ENCODE data around the gene PARL. TPM values are rescaled to one million over a fixed set of nuclear protein-coding genes. Genes with fewer than 3 reads are reported as not detected.

PARL gene
- total and polyA plus RNA-seq, 2 of the 8 experiments (the other 6 are each of a cell fraction or from before 2014, with no cell fraction given): 62.7 to 85.0 TPM

DNA sequence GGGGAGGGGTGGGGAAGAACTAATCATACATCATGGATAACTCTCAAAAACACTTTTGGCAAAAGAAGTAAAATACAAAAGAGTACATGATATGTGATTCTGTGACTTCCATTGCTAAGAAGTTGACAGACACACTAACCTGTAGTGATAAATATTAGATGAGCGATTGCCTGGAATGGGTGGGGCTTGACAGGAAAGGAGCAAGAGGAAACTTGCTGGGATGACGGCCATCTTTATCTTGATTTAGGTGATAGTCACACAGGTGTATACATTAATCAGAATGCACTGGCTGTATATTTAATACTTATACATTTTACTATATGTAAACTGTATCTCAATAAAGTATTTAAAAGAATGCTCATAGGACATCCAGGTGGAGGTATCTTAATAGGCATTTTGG is 13.1 kb downstream of the PARL start:
- no peak overlapping the region for H2AFZ ChIP-seq (ENCODE audit: low read length)
- H3K36me3 ChIP-seq (ENCODE audit: control insufficient read depth in 2 of 4, insufficient read depth in 4 of 4, low read length in 3 of 4): peaks cover 0 to 13% (median 8%) of the 10 kb centered on the region in 4 experiments; a peak in 5 of 8 replicates
- H3K56ac ChIP-seq (replicated peaks; ENCODE audit: insufficient read length, low read depth, low read length): no peak overlapping the region
- peaks cover 1 to 3% of the 10 kb centered on the region in 2 experiments for H4K20me1 ChIP-seq (replicated peaks in 1 of 2; ENCODE audit: control insufficient read depth in 1 of 2, insufficient read depth in 2 of 2, low read length in 2 of 2)
- peaks cover 12 to 72% of the 10 kb centered on the region in 2 experiments for H3K79me2 ChIP-seq (ENCODE audit: control insufficient read depth in 1 of 2, insufficient read depth in 2 of 2, low read length in 2 of 2)
- peaks cover 7% of the 10 kb centered on the region for H3K79me1 ChIP-seq (ENCODE audit: low read depth, low read length)
- H3K4me2 ChIP-seq (ENCODE audit: insufficient read depth in 1 of 2, low read depth in 2 of 2, low read length in 2 of 2): no peak overlapping the region
- POLR2A ChIA-PET (ENCODE audit: partially characterized antibody): interaction anchor here (0.9 to 2.2 kb wide), 2 partner anchors 13 to 21 kb away, joined by 3 to 10 read pairs; partner anchors contain the start of gene PARL
- H2BK12ac ChIP-seq (ENCODE audit: low read depth, low read length): no peak overlapping the region
- no peak overlapping the region for H3K23ac ChIP-seq (ENCODE audit: insufficient read length)
- H3K14ac ChIP-seq (ENCODE audit: insufficient read length): no peak overlapping the region
- WGBS, 2 experiments (ENCODE audit: extremely low coverage in 1 of 2, insufficient coverage in 1 of 2, insufficient read length in 1 of 2, insufficient replicate concordance in 2 of 2, low coverage in 1 of 2, low lambda C conversion rate in 2 of 2, missing lambda C conversion rate in 1 of 2): 92% methylated on average over 2 of the region's 2 CpGs; no CpG with 5 or more reads in 1 of the 2 experiments
- H2BK15ac ChIP-seq (ENCODE audit: low read length): no peak overlapping the region
- CTCF ChIA-PET (ENCODE audit: partially characterized antibody): interaction anchor here (0.7 kb wide), 1 partner anchor 13 kb away, joined by 3 read pairs; the partner anchor contains the start of gene PARL
- H4K8ac ChIP-seq (ENCODE audit: extremely low read depth, insufficient read depth, low read length): no peak overlapping the region
- no peak overlapping the region for H4K5ac ChIP-seq (ENCODE audit: insufficient read length, low read depth, low read length)
- no peak overlapping the region for H4K91ac ChIP-seq (replicated peaks; ENCODE audit: insufficient read length, low read length)
- H3K4me1 ChIP-seq (replicated peaks in 1 of 4; ENCODE audit: control insufficient read depth in 3 of 4, insufficient read depth in 4 of 4, low read length in 3 of 4): no peaks in the 10 kb centered on the region
- H2BK120ac ChIP-seq (replicated peaks; ENCODE audit: low read depth, low read length): no peak overlapping the region
- H2AK5ac ChIP-seq (ENCODE audit: low read depth, low read length): no peak overlapping the region
- no peak overlapping the region for H3K4ac ChIP-seq (replicated peaks; ENCODE audit: insufficient read length, low read depth, low read length)
- H3K27ac ChIP-seq (ENCODE audit: low read depth, low read length): no peak overlapping the region
- H2BK5ac ChIP-seq (ENCODE audit: low read depth, low read length): no peak overlapping the region
- no peaks in the 10 kb centered on the region; the same call in 1 of the 2 replicates for H3K23me2 ChIP-seq (ENCODE audit: low read depth, low read length)
- H3K4me3 ChIP-seq (ENCODE audit: extremely low read depth in 1 of 4, insufficient read depth in 2 of 4, low read depth in 3 of 4, low read length in 4 of 4): no peak overlapping the region
- DNase-seq (ENCODE audit: low read depth in 1 of 2, low spot score in 2 of 2): no peak
- FAIRE-seq: no peak
- H3K27me3 ChIP-seq (replicated peaks in 1 of 4; ENCODE audit: control insufficient read depth in 3 of 4, extremely low read depth in 1 of 4, insufficient read depth in 3 of 4, low read length in 3 of 4): no peaks in the 10 kb centered on the region
- no peaks in the 10 kb centered on the region for H3K9me3 ChIP-seq (ENCODE audit: insufficient read depth in 2 of 2, low read depth in 1 of 2, low read length in 1 of 2)
- H2BK20ac ChIP-seq (ENCODE audit: low read length): no peak overlapping the region
- no peak overlapping the region for H3K9ac ChIP-seq (replicated peaks in 1 of 4; ENCODE audit: extremely low read depth in 1 of 4, low read depth in 3 of 4, low read length in 3 of 4)
- no peak overlapping the region for H3K18ac ChIP-seq (ENCODE audit: extremely low read depth, low read length)
- no peak for TF ChIP-seq ZNF274 (IDR thresholded peaks at IDR 0.05; ENCODE audit: borderline replicate concordance, extremely low read depth, low read length)
- no peak for TF ChIP-seq POLR2AphosphoS5 (IDR thresholded peaks at IDR 0.05; ENCODE audit: low read depth, low read length)
- TF ChIP-seq, protein P1, sequence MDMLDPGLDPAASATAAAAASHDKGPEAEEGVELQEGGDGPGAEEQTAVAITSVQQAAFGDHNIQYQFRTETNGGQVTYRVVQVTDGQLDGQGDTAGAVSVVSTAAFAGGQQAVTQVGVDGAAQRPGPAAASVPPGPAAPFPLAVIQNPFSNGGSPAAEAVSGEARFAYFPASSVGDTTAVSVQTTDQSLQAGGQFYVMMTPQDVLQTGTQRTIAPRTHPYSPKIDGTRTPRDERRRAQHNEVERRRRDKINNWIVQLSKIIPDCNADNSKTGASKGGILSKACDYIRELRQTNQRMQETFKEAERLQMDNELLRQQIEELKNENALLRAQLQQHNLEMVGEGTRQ (IDR thresholded peaks at IDR 0.05; ENCODE audit: low read length): no peak
- TF ChIP-seq TCF12 (IDR thresholded peaks at IDR 0.05; ENCODE audit: low read depth, low read length): no peak
- TF ChIP-seq SRF (IDR thresholded peaks at IDR 0.05; ENCODE audit: low read depth, low read length): no peak
- no peak for TF ChIP-seq JUND (IDR thresholded peaks at IDR 0.05; ENCODE audit: low read length)
- TF ChIP-seq EP300 (IDR thresholded peaks at IDR 0.05; ENCODE audit: borderline replicate concordance in 1 of 2, low read depth in 2 of 2, low read length in 2 of 2): no peak
- TF ChIP-seq RAD21 (IDR thresholded peaks at IDR 0.05 in 1 of 2, conservative IDR thresholded peaks at IDR 0.05 in 1 of 2; ENCODE audit: low read depth in 2 of 2, low read length in 2 of 2): no peak
- no peak for TF ChIP-seq CEBPB (IDR thresholded peaks at IDR 0.05; ENCODE audit: low read depth, low read length)
- TF ChIP-seq TEAD4 (IDR thresholded peaks at IDR 0.05; ENCODE audit: low read depth, low read length): no peak

Measured in H1 (cell line).